Keratinocyte (primary cell): Measurements from ENCODE around the gene WDR6. TPM values are rescaled to one million over a fixed set of nuclear protein-coding genes. Genes with fewer than 3 reads are reported as not detected.

Experiments used
- DNase-seq: peaks from one replicate; pipeline ENCODE4 v3.0.0-alpha.2; 2011; ENCODE audit warnings: low read depth, missing footprints, low spot score
- FAIRE-seq: peaks from 2 replicates; lab custom pipeline; 2011; peaks lifted over from hg19 to GRCh38; lab: Jason Lieb, UNC
- H2AFZ ChIP-seq: 2 replicates; pipeline ENCODE4 v1.6.0; 2012; ENCODE audit warnings: low read length, control low read depth, inconsistent platforms; ENCODE audit not compliant: control insufficient read depth
- H3K27ac ChIP-seq: 2 replicates; pipeline ENCODE4 v1.5.1; 2011; ENCODE audit warnings: low read length; ENCODE audit not compliant: control insufficient read depth, insufficient read depth
- H3K27me3 ChIP-seq: 3 replicates; pipeline ENCODE4 v1.6.0; 2011; ENCODE audit warnings: low read length; ENCODE audit not compliant: control insufficient read depth, insufficient read depth; ENCODE audit errors: extremely low read depth
- H3K36me3 ChIP-seq, 2 experiments: 2 replicates in 1 of 2; 3 replicates in 1 of 2; pipeline ENCODE4 v1.5.1; 2011; ENCODE audit warnings: low read length in 2 of 2, mild to moderate bottlenecking in 1 of 2; ENCODE audit not compliant: control insufficient read depth in 2 of 2, insufficient read depth in 2 of 2; ENCODE audit errors: extremely low read depth in 1 of 2
- H3K4me1 ChIP-seq: 3 replicates; pipeline ENCODE4 v1.5.1; 2011; ENCODE audit warnings: low read length; ENCODE audit not compliant: control insufficient read depth, insufficient read depth; ENCODE audit errors: extremely low read depth
- H3K4me2 ChIP-seq: 3 replicates; pipeline ENCODE4 v1.6.0; 2011; ENCODE audit warnings: low read depth, low read length; ENCODE audit not compliant: control insufficient read depth, insufficient read depth; ENCODE audit errors: extremely low read depth
- H3K4me3 ChIP-seq, 3 experiments: fragments of 200-600 bp in 1 of 3; sonication (generic) in 1 of 3; 2 replicates in 2 of 3; 3 replicates in 1 of 3; pipeline ENCODE4 v1.5.1; 2011 to 2016; ENCODE audit warnings: low read length in 3 of 3, mild to moderate bottlenecking in 3 of 3, control low read depth in 2 of 3, inconsistent platforms in 1 of 3, low read depth in 1 of 3, mixed read lengths in 1 of 3, mixed run types in 1 of 3, moderate library complexity in 1 of 3; ENCODE audit not compliant: control insufficient read depth in 2 of 3, insufficient read depth in 2 of 3; ENCODE audit errors: extremely low read depth in 1 of 3
- H3K79me2 ChIP-seq: 2 replicates; pipeline ENCODE4 v1.6.0; 2012; ENCODE audit warnings: low read length; ENCODE audit not compliant: control insufficient read depth, insufficient read depth
- H3K9ac ChIP-seq: 3 replicates; pipeline ENCODE4 v1.6.0; 2011; ENCODE audit warnings: low read length; ENCODE audit not compliant: control insufficient read depth, insufficient read depth; ENCODE audit errors: extremely low read depth
- H3K9me1 ChIP-seq: 3 replicates; pipeline ENCODE4 v1.6.0; 2011; ENCODE audit warnings: low read length; ENCODE audit not compliant: control insufficient read depth, insufficient read depth; ENCODE audit errors: extremely low read depth
- H3K9me3 ChIP-seq: 2 replicates; pipeline ENCODE4 v1.5.1; 2012; ENCODE audit warnings: low read depth, low read length; ENCODE audit not compliant: control insufficient read depth
- H4K20me1 ChIP-seq: 3 replicates; pipeline ENCODE4 v1.6.0; 2011; ENCODE audit warnings: low read length; ENCODE audit not compliant: control insufficient read depth, insufficient read depth; ENCODE audit errors: extremely low read depth
- CTCF ChIP-seq, 3 experiments: IDR thresholded peaks in 1 of 3; conservative IDR thresholded peaks in 1 of 3; optimal IDR thresholded peaks in 1 of 3; 2 replicates in 2 of 3; 3 replicates in 1 of 3; pipeline versions ENCODE3 to v1.5.1; 2011; ENCODE audit warnings: low read length in 3 of 3, mild to moderate bottlenecking in 3 of 3, moderate library complexity in 2 of 3, control low read depth in 1 of 3, inconsistent platforms in 1 of 3; ENCODE audit not compliant: insufficient read depth in 2 of 3; ENCODE audit errors: extremely low read depth in 1 of 3
- EZH2 ChIP-seq: IDR thresholded peaks from one replicate; pipeline ENCODE4 v1.6.1; 2012; ENCODE audit warnings: inconsistent platforms, mild to moderate bottlenecking, low read length, moderate library complexity
- dilution Hi-C: fragments of 300-500 bp; cut with MboI; formaldehyde crosslinking; loops from one replicate; pipeline ENCODE4 v1.7.0; 2020; ENCODE audit warnings: low sequenced_read_pairs; ENCODE audit not compliant: extremely low pct_ligation_motif_present
- polyA plus RNA-seq, 5 experiments: library from polyadenylated mRNA; depleted of rRNA in 3 of 5; stranded (reverse) in 3 of 5; stranded (forward) in 1 of 5; unstranded in 1 of 5; fragments of >200 nt; gene quantifications; 1 replicate in 1 of 5; 2 replicates in 3 of 5; 3 replicates in 1 of 5; pipeline versions ENCODE4 v1.2.1 to v1.2.3, GENCODE V29; 2011 to 2012; ENCODE audit warnings: missing spikeins in 2 of 5, low read depth in 1 of 5, low replicate concordance in 1 of 5

Gene WDR6
- polyA plus RNA-seq, 1 donor (not counting 4 experiments of a cell fraction or from before 2014, with no cell fraction given): 61.5 TPM

DNA sequence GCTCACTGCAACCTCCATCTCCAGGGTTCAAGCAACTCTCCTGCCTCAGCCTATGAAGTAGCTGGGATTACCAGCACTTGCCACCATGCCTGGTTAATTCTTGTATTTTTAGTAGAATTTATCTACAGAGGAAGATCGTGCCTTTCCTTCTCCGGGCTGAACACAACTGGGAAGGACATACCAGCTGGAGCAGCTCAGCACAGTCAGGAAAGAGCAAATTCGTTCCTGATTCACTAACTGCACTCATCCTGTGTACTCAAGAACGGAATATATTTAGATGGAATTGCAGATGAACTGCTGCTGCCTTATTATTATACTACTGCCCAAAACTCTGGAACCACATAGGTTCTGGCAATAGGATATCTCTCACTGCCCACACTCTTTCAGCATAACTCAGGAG lies 44.3 kb upstream of the WDR6 start:
- dilution Hi-C loops: no loop called here
- no peak overlapping the region for H3K27ac ChIP-seq
- H3K36me3 ChIP-seq: peaks cover 12 to 21% of the 10 kb centered on the region in 2 experiments
- no peaks in the 10 kb centered on the region for H3K27me3 ChIP-seq
- H3K4me3 ChIP-seq: no peak overlapping the region
- FAIRE-seq (no peak), DNase-seq (no peak)
- no peak overlapping the region for H3K9ac ChIP-seq
- H3K9me3 ChIP-seq: no peaks in the 10 kb centered on the region
- H2AFZ ChIP-seq: no peak overlapping the region
- H3K4me2 ChIP-seq: no peak overlapping the region
- no peaks in the 10 kb centered on the region for H3K9me1 ChIP-seq
- H3K4me1 ChIP-seq: no peaks in the 10 kb centered on the region
- no peaks in the 10 kb centered on the region for H4K20me1 ChIP-seq
- no peak for TF ChIP-seq CTCF (optimal IDR thresholded peaks at IDR 0.05 in 1 of 3, IDR thresholded peaks at IDR 0.05 in 1 of 3, conservative IDR thresholded peaks at IDR 0.05 in 1 of 3; ENCODE audit: extremely low read depth in 1 of 3, insufficient read depth in 2 of 3, low read length in 3 of 3)
- no peak for TF ChIP-seq EZH2
- peaks cover 5% of the 10 kb centered on the region for H3K79me2 ChIP-seq

DNA sequence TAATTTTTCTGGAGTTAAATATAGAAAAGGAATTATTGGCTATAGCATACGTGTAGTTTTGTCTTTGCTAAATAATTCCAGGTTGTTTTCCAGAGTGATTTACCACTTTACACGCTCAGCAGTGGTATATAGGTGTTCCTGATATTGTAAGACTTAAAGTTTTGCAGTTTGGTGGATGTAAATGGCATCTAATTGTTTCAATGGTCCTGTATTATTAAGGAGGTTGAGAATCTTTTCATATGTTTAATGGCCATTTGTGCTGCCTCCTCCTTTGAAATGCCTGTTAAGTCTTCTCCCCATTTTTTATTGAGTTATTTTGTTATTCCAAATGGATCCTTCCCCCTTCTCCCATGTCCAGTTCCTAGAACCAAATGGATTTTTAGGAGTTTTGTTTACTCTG lies 43.6 kb upstream of the WDR6 start:
- no peaks in the 10 kb centered on the region for H3K4me1 ChIP-seq
- no peak for TF ChIP-seq CTCF (optimal IDR thresholded peaks at IDR 0.05 in 1 of 3, IDR thresholded peaks at IDR 0.05 in 1 of 3, conservative IDR thresholded peaks at IDR 0.05 in 1 of 3; ENCODE audit: extremely low read depth in 1 of 3, insufficient read depth in 2 of 3, low read length in 3 of 3)
- no peak for TF ChIP-seq EZH2

More for the DNA sequence above, 43.6 kb upstream of the WDR6 start:
- H4K20me1 ChIP-seq: no peaks in the 10 kb centered on the region
- no peak overlapping the region for H3K4me3 ChIP-seq
- no peak overlapping the region for H3K27ac ChIP-seq
- H3K27me3 ChIP-seq: no peaks in the 10 kb centered on the region
- no peak overlapping the region for H3K4me2 ChIP-seq
- dilution Hi-C loops: no loop called here
- H3K79me2 ChIP-seq: peaks cover 2% of the 10 kb centered on the region
- H3K9me3 ChIP-seq: no peaks in the 10 kb centered on the region
- H3K9me1 ChIP-seq: no peaks in the 10 kb centered on the region
- FAIRE-seq (no peak), DNase-seq (no peak)
- no peak overlapping the region for H3K9ac ChIP-seq
- H3K36me3 ChIP-seq: peaks cover 15 to 17% of the 10 kb centered on the region in 2 experiments
- no peak overlapping the region for H2AFZ ChIP-seq
